ENCODE data around the gene RNF220. TPM values are rescaled to one million over a fixed set of nuclear protein-coding genes. Genes with fewer than 3 reads are reported as not detected.
A peak's percentile ranks its signal among the peaks of the same experiment; 100 is the strongest.

The RNF220 gene
- total and polyA plus RNA-seq, 11 donors: 54.2 to 108 (median 62.4) TPM

DNA sequence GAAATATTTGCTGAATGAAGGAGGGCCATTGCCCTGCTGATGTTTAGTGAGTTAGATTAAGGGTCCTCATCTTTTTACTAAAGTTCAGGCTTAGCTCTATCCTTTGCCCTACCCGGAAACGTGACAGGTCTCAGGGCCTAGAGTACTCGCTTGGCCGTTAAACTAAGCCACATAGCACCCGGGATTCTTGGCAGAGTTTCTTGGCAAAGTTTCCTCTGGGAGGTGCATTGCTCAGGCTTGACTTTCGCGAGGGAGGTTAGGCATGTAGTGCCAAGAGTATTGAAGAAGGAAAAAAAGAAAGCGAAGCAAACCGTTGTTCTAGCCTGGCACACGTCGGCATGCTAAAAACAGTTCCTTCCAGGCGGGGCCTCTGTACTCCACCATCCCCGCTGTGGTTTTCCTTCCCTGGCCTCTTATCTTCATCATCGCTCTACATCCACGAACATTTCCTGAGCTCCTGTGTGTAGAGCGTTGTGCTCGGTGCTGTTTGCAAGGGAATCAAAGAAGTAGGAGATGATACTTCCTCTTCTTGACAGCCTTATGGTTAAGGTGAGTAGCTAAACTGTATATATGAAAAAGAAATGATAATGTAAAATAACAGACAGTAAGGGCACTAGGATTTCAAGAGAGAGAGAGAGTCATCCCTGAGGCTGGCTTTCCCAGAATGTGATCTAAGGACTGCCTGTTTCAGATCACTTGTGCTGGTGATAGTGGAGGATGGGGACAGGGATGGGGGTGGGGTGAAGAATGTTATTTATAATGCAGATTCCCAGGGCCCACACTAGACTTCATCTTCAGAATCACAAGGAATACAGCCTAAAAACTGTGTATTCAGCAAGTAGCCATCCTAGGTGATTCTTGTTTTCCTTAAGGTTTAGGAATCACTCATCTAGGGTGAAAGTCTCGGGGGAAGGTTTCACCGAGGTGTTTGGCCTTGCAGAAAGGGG lies 18.8 kb downstream of the RNF220 start:
- H3K4me1 ChIP-seq: peaks cover 0 to 38% (median 27%) of the 10 kb centered on the region in 12 donors
- H3K9me3 ChIP-seq: no peaks in the 10 kb centered on the region
- peaks cover 6 to 49% (median 30%) of the 10 kb centered on the region in 9 donors for H3K27me3 ChIP-seq
- peak overlapping the region in 10 of 12 donors; percentile 3 to 58 (median 30) for H3K27ac ChIP-seq
- ATAC-seq: peak; percentile 85 to 96 (median 92)
- 8 to 14% (median 12%) methylated on average over 19 of the region's 19 CpGs for WGBS, 4 donors
- no peaks in the 10 kb centered on the region for H3K36me3 ChIP-seq
- TF ChIP-seq CTCF (IDR thresholded peaks at IDR 0.05): no peak
- TF ChIP-seq POLR2A (IDR thresholded peaks at IDR 0.05): no peak
- H3K4me3 ChIP-seq: peak overlapping the region in 3 of 12 donors; percentile 11 to 17 (median 13)
- DNase-seq: peak in 4 of 5 donors; percentile 63 to 75 (median 70)
- intact Hi-C loops (cut with DNase I): loop anchor here in 5 of 10 donors (2.0 to 10.0 kb wide), 4 partner anchors 61 to 78 kb away; no protein-coding TSS in a partner anchor

DNA sequence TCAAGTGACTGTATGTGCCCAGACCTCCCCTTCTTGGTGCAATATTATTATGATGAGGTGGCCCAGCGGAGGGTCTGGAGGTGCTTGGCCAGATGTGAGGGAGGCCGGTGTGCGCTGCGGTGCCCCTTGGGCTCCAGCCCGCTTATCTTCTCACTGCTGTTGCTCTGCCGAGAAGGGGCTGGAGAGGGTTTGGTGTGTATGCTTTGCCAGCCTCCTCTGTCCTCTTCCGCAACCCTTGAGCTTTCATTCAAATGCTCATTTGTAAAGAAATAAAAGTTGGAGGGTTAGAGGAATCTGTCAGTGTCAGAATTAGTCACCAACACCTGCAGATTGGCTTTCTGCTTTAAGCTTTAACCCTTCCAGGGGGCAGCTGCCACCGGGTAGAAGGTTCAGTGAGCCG lies 19.7 kb downstream of the RNF220 start:
- no peaks in the 10 kb centered on the region for H3K9me3 ChIP-seq
- no peak for TF ChIP-seq POLR2A (IDR thresholded peaks at IDR 0.05)
- no peak for TF ChIP-seq CTCF (IDR thresholded peaks at IDR 0.05)
- ATAC-seq (no peak), DNase-seq (no peak)
- 74 to 87% (median 76%) methylated on average over 7 to 9 of the region's 9 CpGs for WGBS, 4 donors
- H3K27me3 ChIP-seq: peaks cover 0 to 46% (median 22%) of the 10 kb centered on the region in 9 donors
- peak overlapping the region in 2 of 12 donors; percentile 3 to 43 for H3K27ac ChIP-seq
- peaks cover 0 to 42% (median 27%) of the 10 kb centered on the region in 12 donors for H3K4me1 ChIP-seq
- H3K36me3 ChIP-seq: no peaks in the 10 kb centered on the region
- intact Hi-C loops (cut with DNase I): loop anchor here in 4 of 10 donors (5.0 to 10.0 kb wide), 3 partner anchors 60 to 78 kb away; no protein-coding TSS in a partner anchor
- H3K4me3 ChIP-seq: no peak overlapping the region

DNA sequence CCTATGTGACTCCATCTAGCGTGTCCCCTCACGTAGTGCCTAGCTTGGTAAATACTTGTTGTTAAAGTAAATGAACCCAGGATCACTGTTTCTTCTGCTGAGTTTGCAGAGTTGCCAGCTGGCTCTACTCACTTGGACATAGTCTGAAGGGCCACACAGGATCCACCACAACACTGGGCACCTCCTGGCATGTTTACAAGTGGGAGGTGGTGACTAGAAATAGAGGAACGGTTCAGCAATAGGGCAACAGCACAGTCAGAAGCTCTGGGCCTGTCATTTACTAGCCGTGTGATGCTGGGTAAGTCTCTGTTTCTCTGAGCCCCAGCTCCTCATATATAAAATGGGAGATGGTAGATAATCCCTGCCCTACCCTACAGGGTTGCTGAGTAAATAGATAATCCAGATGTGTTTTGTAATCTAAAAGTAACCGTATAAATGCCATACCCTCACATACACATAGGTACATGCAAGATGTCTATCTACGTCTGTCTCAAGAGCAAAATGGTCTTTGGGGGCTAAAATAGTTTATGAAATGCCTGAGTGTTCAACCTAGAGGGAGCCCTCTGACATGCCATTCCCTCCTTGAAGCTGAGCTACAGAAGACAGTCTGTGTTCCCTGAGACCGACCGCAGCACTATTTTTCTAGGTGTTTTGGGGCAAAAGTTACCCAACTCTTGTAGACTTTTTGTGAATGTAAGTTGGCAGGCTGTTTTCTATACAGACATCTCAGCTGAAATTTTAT lies 20.5 kb downstream of the RNF220 start:
- Histone ChIP-seq H3K4me1 (peaks cover 0 to 42% (median 27%) of the 10 kb centered on the region in 12 donors), H3K36me3 (no peaks in the 10 kb centered on the region), H3K4me3 (no peak overlapping the region), H3K27me3 (peaks cover 0 to 39% (median 14%) of the 10 kb centered on the region in 9 donors), H3K27ac (no peak overlapping the region), H3K9me3 (no peaks in the 10 kb centered on the region)
- WGBS, 4 donors: 72 to 77% (median 75%) methylated on average over 8 of the region's 8 CpGs
- peak in 1 of 5 donors; percentile 55 for DNase-seq
- TF ChIP-seq POLR2A (IDR thresholded peaks at IDR 0.05) (no peak), CTCF (IDR thresholded peaks at IDR 0.05) (no peak)
- ATAC-seq: peak in 1 of 4 donors; percentile 43
- intact Hi-C loops (cut with DNase I): loop anchor here in 2 of 10 donors (10.0 kb wide), 1 partner anchor 59 kb away; no protein-coding TSS in a partner anchor

Data from heart left ventricle (tissue), 16 donors.